Measurements from ENCODE around the gene BST1. TPM values are rescaled to one million over a fixed set of nuclear protein-coding genes. Genes with fewer than 3 reads are reported as not detected.

The BST1 gene
- polyA plus RNA-seq, 1 of the 3 experiments (the other 2 are of a cell fraction): 7.3 TPM

DNA sequence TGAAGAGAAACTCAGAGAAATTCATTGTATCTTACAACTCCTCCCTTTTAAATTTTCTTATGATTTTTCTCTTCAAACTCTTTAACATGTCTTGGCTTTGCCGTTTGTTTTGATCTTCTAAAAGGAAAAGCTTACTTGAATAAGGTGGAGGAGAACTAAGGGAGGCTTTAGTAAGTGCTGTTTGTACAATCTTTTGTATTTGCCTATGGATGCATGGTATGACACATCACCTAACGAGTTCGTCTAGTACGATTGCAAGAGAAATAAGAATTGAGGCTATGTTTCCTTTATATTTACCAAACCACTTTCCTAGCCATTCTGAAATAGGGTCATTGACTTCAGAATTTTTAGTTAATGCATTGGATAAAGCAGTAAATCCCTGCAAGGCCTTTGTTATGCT, 8.4 kb upstream of the BST1 start:
- Histone ChIP-seq H3K4me2 (no peak overlapping the region), H3K9me2 (no peaks in the 10 kb centered on the region), H4K20me1 (ENCODE audit: insufficient read depth) (no peaks in the 10 kb centered on the region), H3K36me3 (replicated peaks in 1 of 2; ENCODE audit: control insufficient read depth in 1 of 2, insufficient read depth in 2 of 2, low read length in 1 of 2) (peaks cover 0 to under 1% of the 10 kb centered on the region in 2 experiments), H3K9ac (no peak overlapping the region), H3K27me3 (ENCODE audit: insufficient read depth) (no peaks in the 10 kb centered on the region), H3K4me1 (ENCODE audit: control insufficient read depth in 1 of 2, insufficient read depth in 2 of 2, low read depth in 1 of 2, low read length in 1 of 2) (peaks cover 0 to 22% of the 10 kb centered on the region in 2 experiments; a peak in 3 of 4 replicates), H3K27ac (ENCODE audit: low read depth in 2 of 2, low read length in 1 of 2) (peak overlapping the region in 1 of 2 experiments; percentile 64; a peak in 1 of 4 replicates), H3K79me2 (ENCODE audit: insufficient read depth) (no peaks in the 10 kb centered on the region), H3K4me3 (ENCODE audit: low read depth in 2 of 2, low read length in 1 of 2) (no peak overlapping the region), H3K9me3 (no peaks in the 10 kb centered on the region), H2AFZ (ENCODE audit: low read depth) (no peak overlapping the region), H3F3A (replicated peaks; ENCODE audit: insufficient read depth) (peaks cover 23% of the 10 kb centered on the region)
- DNase-seq: no peak
- ChIA-PET POLR2A (no interaction called here), CTCF (interaction anchor here (1.3 kb wide), 1 partner anchor 10 kb away, joined by 5 read pairs; no protein-coding TSS in a partner anchor)
- 90% methylated on average over 4 of the region's 4 CpGs for WGBS (ENCODE audit: low lambda C conversion rate)
- TF ChIP-seq TEAD4 (IDR thresholded peaks at IDR 0.05; ENCODE audit: borderline replicate concordance, insufficient read depth): no peak
- no peak for TF ChIP-seq RFX5 (IDR thresholded peaks at IDR 0.05; ENCODE audit: low read length)
- TF ChIP-seq, protein P1, sequence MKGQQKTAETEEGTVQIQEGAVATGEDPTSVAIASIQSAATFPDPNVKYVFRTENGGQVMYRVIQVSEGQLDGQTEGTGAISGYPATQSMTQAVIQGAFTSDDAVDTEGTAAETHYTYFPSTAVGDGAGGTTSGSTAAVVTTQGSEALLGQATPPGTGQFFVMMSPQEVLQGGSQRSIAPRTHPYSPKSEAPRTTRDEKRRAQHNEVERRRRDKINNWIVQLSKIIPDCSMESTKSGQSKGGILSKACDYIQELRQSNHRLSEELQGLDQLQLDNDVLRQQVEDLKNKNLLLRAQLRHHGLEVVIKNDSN (IDR thresholded peaks at IDR 0.05; ENCODE audit: borderline replicate concordance, low read depth): no peak
- TF ChIP-seq NFIC (IDR thresholded peaks at IDR 0.05; ENCODE audit: borderline replicate concordance): no peak
- no peak for TF ChIP-seq ZBTB33 (IDR thresholded peaks at IDR 0.05; ENCODE audit: borderline replicate concordance, low read depth)
- TF ChIP-seq USF2 (IDR thresholded peaks at IDR 0.05; ENCODE audit: borderline replicate concordance, low read depth, low read length): no peak
- no peak for TF ChIP-seq JUND (IDR thresholded peaks at IDR 0.05)
- no peak for TF ChIP-seq GABPA (IDR thresholded peaks at IDR 0.05; ENCODE audit: low read depth)
- no peak for TF ChIP-seq EZH2phosphoT487 (IDR thresholded peaks at IDR 0.05; ENCODE audit: borderline replicate concordance, low read depth)
- no peak for TF ChIP-seq POLR2AphosphoS5 (IDR thresholded peaks at IDR 0.05; ENCODE audit: low read depth, low read length)
- no peak for TF ChIP-seq GATA2 (CRISPR knock-in tag; IDR thresholded peaks at IDR 0.05)
- no peak for TF ChIP-seq MXI1 (IDR thresholded peaks at IDR 0.05; ENCODE audit: low read depth, low read length)

DNA sequence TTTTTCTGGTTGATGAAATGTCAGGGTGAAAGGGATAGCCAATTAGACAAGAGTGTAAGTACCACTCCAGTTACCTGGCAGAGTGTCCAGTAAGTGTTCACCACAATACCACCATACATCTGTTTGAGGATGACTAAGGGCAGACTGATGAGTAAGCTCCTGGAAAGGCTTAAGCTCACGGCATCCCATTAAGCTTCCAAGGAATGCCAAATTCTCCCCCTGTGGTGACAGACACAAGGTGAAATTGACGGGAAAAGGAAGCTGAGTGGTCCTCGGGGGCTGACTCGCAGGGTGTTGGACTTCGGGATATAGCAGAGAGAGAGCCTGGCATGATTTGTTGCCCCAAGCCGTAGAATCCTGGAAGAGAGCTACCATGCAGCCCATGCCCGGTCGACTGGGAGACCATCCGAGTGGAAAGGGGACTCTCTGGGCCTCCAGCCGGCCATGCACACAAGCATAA, 7.6 kb upstream of the BST1 start:
- no peaks in the 10 kb centered on the region for H4K20me1 ChIP-seq (ENCODE audit: insufficient read depth)
- CTCF ChIA-PET: interaction anchor here (1.5 kb wide), 1 partner anchor 216 kb away, joined by 4 read pairs; no protein-coding TSS in a partner anchor
- peak; percentile 25; the same call in 1 of the 2 replicates for TF ChIP-seq POLR2AphosphoS5 (IDR thresholded peaks at IDR 0.05; ENCODE audit: low read depth, low read length)
- TF ChIP-seq PBX3 (IDR thresholded peaks at IDR 0.05): peak; percentile 87
- no peak for TF ChIP-seq GATA2 (CRISPR knock-in tag; IDR thresholded peaks at IDR 0.05)
- peak; percentile 86 for TF ChIP-seq NFIC (IDR thresholded peaks at IDR 0.05; ENCODE audit: borderline replicate concordance)
- TF ChIP-seq, protein P2, sequence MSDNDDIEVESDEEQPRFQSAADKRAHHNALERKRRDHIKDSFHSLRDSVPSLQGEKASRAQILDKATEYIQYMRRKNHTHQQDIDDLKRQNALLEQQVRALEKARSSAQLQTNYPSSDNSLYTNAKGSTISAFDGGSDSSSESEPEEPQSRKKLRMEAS (IDR thresholded peaks at IDR 0.05; ENCODE audit: low read depth): 0 out of 2 replicates have a peak, but pooled peaks have one; percentile 14
- TF ChIP-seq FOXM1 (IDR thresholded peaks at IDR 0.05; ENCODE audit: low read depth): 0 out of 2 replicates have a peak, but pooled peaks have one; percentile 40
- no peak for TF ChIP-seq MXI1 (IDR thresholded peaks at IDR 0.05; ENCODE audit: low read depth, low read length)
- TF ChIP-seq JUND (IDR thresholded peaks at IDR 0.05): peak; percentile 90
- TF ChIP-seq EP300 (IDR thresholded peaks at IDR 0.05; ENCODE audit: borderline replicate concordance in 1 of 2, low read depth in 1 of 2, low read length in 1 of 2): peak in 1 of 2 experiments; percentile 78; a peak in 1 of 4 replicates
- peak; percentile 87 for TF ChIP-seq TEAD4 (IDR thresholded peaks at IDR 0.05; ENCODE audit: borderline replicate concordance, insufficient read depth)
- peak; percentile 93 for TF ChIP-seq TCF12 (IDR thresholded peaks at IDR 0.05)
- peak; percentile 18; the same call in 1 of the 2 replicates for TF ChIP-seq RXRA (IDR thresholded peaks at IDR 0.05; ENCODE audit: borderline replicate concordance, low read depth)
- peak; percentile 94 for TF ChIP-seq FOSL2 (IDR thresholded peaks at IDR 0.05; ENCODE audit: borderline replicate concordance, low read depth)
- TF ChIP-seq MEF2A (IDR thresholded peaks at IDR 0.05; ENCODE audit: borderline replicate concordance, low read depth): no peak
- no peak for TF ChIP-seq RFX5 (IDR thresholded peaks at IDR 0.05; ENCODE audit: low read length)
- peak; percentile 75; the same call in 1 of the 2 replicates for TF ChIP-seq SIN3A (IDR thresholded peaks at IDR 0.05; ENCODE audit: borderline replicate concordance, low read depth, low read length)

More for the DNA sequence above, 7.6 kb upstream of the BST1 start:
- Histone ChIP-seq H3K4me2 (peak overlapping the region; percentile 36), H3K36me3 (replicated peaks in 1 of 2; ENCODE audit: control insufficient read depth in 1 of 2, insufficient read depth in 2 of 2, low read length in 1 of 2) (no peaks in the 10 kb centered on the region), H3K27ac (ENCODE audit: low read depth in 2 of 2, low read length in 1 of 2) (peak overlapping the region in 1 of 2 experiments; percentile 64; a peak in 2 of 4 replicates), H3K27me3 (ENCODE audit: insufficient read depth) (no peaks in the 10 kb centered on the region), H3F3A (replicated peaks; ENCODE audit: insufficient read depth) (peaks cover 15% of the 10 kb centered on the region), H3K79me2 (ENCODE audit: insufficient read depth) (no peaks in the 10 kb centered on the region), H3K4me1 (ENCODE audit: control insufficient read depth in 1 of 2, insufficient read depth in 2 of 2, low read depth in 1 of 2, low read length in 1 of 2) (peaks cover 0 to 15% of the 10 kb centered on the region in 2 experiments; a peak in 3 of 4 replicates), H3K4me3 (ENCODE audit: low read depth in 2 of 2, low read length in 1 of 2) (no peak overlapping the region), H3K9me2 (no peaks in the 10 kb centered on the region), H3K9me3 (no peaks in the 10 kb centered on the region), H3K9ac (no peak overlapping the region), H2AFZ (ENCODE audit: low read depth) (no peak overlapping the region)
- WGBS (ENCODE audit: low lambda C conversion rate): 17% methylated on average over 6 of the region's 10 CpGs
- POLR2A ChIA-PET: no interaction called here
- no peak for DNase-seq

All from SK-N-SH (cell line).